Activated CD8-positive, alpha-beta T cell treated with anti-CD3 and anti-CD28 coated beads for 36 hours (primary cell): ENCODE measurements around the gene GOSR1. TPM values are rescaled to one million over a fixed set of nuclear protein-coding genes. Genes with fewer than 3 reads are reported as not detected.
"Not testable (repeated sequence)": the region's sequence is repeated elsewhere in the genome, so short reads cannot be mapped to it uniquely, and the experiment has no call there.

ENCODE experiments used
- ATAC-seq: fragments of 200-7000 bp; cut with Tn5 transposase; one replicate; pipeline ENCODE4 v1.10.0; 2021; ENCODE audit warnings: mild to moderate bottlenecking, moderate library complexity
- CTCF ChIA-PET: fragments of 350-600 bp; sonication (Branson Sonifier 250); formaldehyde crosslinking; loops from one replicate; lab custom pipeline; 2021; ENCODE audit warnings: antibody characterized with exemption; lab: Charles Lee
- POLR2A ChIA-PET: fragments of 350-600 bp; sonication (Branson Sonifier 250); formaldehyde crosslinking; loops from one replicate; lab custom pipeline; 2021; ENCODE audit warnings: antibody characterized with exemption; lab: Charles Lee
- DNase-seq: peaks from one replicate; pipeline ENCODE4 v3.0.0-alpha.2; 2020
- H3K27ac Mint-ChIP-seq: one replicate; pipeline ENCODE4 v1.8.0; 2021; ENCODE audit warnings: mild to moderate bottlenecking, mixed read lengths
- H3K27me3 Mint-ChIP-seq: one replicate; pipeline ENCODE4 v1.8.0; 2021; ENCODE audit warnings: mixed read lengths
- H3K36me3 Mint-ChIP-seq: one replicate; pipeline ENCODE4 v1.8.0; 2021; ENCODE audit warnings: low read depth, mixed read lengths
- H3K4me1 Mint-ChIP-seq: one replicate; pipeline ENCODE4 v1.8.0; 2021; ENCODE audit warnings: low read depth, mixed read lengths
- H3K4me3 Mint-ChIP-seq: one replicate; pipeline ENCODE4 v1.8.0; 2021; ENCODE audit warnings: mild to moderate bottlenecking, moderate library complexity, mixed read lengths
- H3K9me3 Mint-ChIP-seq: one replicate; pipeline ENCODE4 v1.8.0; 2021; ENCODE audit warnings: mixed read lengths
- intact Hi-C: fragments of 100-400 bp; cut with micrococcal nuclease; formaldehyde crosslinking; loops from one replicate; pipeline ENCODE4 v1.10.0; 2022
- total RNA-seq, 2 experiments: library from RNA; stranded (reverse); gene quantifications; one replicate each; pipeline ENCODE4 v1.2.3, GENCODE V29; 2021
- TF ChIP-seq, protein P1 (sequence below): fragments of 200-600 bp; IDR thresholded peaks from one replicate; pipeline ENCODE4 v1.8.0; 2022; ENCODE audit warnings: antibody characterized with exemption, mild to moderate bottlenecking

GOSR1 gene
- total RNA-seq, 2 experiments from 2014 or later, result 37.1 to 38.8 TPM

DNA sequence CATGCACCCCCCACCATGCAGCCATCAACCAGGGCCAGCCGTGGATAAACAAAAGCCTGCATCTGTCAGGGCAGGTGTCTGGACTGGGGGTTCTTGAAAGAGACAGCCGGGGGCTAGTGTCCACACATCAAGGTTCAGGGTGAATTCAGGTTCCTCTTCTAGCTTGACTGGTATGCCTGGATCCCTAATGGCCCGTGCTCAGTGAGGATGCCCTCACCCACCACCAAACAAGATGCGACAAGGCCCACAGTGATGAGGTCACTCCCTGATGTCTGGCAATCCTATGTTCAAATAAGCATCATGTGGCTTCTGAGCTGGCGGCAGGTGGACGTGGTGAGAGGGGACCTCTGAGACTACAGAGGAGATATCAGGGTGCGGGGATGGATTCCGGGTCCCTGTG, 64.6 kb downstream of the GOSR1 start:
- H3K4me1 Mint-ChIP-seq, result no peaks in the 10 kb centered on the region
- intact Hi-C loops, result no loop called here
- TF ChIP-seq, protein P1, sequence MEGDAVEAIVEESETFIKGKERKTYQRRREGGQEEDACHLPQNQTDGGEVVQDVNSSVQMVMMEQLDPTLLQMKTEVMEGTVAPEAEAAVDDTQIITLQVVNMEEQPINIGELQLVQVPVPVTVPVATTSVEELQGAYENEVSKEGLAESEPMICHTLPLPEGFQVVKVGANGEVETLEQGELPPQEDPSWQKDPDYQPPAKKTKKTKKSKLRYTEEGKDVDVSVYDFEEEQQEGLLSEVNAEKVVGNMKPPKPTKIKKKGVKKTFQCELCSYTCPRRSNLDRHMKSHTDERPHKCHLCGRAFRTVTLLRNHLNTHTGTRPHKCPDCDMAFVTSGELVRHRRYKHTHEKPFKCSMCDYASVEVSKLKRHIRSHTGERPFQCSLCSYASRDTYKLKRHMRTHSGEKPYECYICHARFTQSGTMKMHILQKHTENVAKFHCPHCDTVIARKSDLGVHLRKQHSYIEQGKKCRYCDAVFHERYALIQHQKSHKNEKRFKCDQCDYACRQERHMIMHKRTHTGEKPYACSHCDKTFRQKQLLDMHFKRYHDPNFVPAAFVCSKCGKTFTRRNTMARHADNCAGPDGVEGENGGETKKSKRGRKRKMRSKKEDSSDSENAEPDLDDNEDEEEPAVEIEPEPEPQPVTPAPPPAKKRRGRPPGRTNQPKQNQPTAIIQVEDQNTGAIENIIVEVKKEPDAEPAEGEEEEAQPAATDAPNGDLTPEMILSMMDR, result no peak
- no peaks in the 10 kb centered on the region for H3K27me3 Mint-ChIP-seq
- DNase-seq (no peak), ATAC-seq (no peak)
- ChIA-PET POLR2A (no interaction called here), CTCF (no interaction called here)
- H3K9me3 Mint-ChIP-seq, result no peaks in the 10 kb centered on the region
- no peaks in the 10 kb centered on the region for H3K36me3 Mint-ChIP-seq
- no peak overlapping the region for H3K27ac Mint-ChIP-seq
- no peak overlapping the region for H3K4me3 Mint-ChIP-seq

DNA sequence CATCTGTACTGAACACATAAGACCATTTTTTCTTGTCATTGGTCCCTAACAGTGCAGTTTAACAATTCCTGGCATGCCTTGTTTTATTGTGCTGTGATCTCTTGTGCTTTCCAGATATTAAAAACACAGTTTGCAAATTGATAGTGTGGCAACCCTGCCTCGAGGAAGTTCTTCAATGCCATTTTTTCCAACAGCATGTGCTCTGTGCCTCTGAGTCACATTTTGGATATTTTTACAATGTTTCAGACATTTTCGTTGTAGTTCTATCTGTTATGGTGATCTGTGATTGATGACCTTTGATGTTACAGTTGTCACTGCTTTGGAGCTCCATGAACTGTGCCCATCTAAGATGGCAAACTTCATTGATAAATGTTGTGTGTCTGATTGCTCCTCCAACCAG, 66.2 kb downstream of the GOSR1 start:
- no peak overlapping the region for H3K27ac Mint-ChIP-seq
- no peaks in the 10 kb centered on the region for H3K9me3 Mint-ChIP-seq
- POLR2A ChIA-PET, result no interaction called here
- ATAC-seq (no peak), DNase-seq (no peak)
- H3K4me3 Mint-ChIP-seq, result no peak overlapping the region
- CTCF ChIA-PET, result interaction anchor here (1.0 to 1.7 kb wide), 2 partner anchors 66 to 220 kb away, joined by 3 read pairs; partner anchors contain the start of gene GOSR1
- no peaks in the 10 kb centered on the region for H3K36me3 Mint-ChIP-seq
- TF ChIP-seq, protein P1, result no peak
- intact Hi-C loops, result no loop called here
- H3K4me1 Mint-ChIP-seq, result no peaks in the 10 kb centered on the region
- H3K27me3 Mint-ChIP-seq, result no peaks in the 10 kb centered on the region

DNA sequence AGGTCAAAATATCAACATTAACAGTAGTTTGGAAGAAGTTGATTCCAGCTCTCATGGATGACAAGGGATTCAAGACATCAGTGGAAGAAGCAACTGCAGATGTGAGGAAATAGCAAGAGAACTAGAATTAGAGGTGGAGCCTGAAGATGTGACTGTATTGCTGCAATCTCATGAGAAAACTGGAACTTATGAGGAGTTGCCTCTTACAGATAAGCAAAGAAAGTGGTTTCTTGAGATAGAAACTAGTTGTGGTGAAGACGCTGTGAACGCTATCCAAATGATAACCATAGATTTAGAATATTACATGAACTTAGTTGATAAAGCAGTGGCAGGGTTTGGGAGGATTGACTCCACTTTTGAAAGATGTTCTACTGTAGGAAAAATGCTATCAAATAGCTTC, 67.8 kb downstream of the GOSR1 start:
- TF ChIP-seq, protein P1, result no peak
- DNase-seq (no peak), ATAC-seq (no peak)
- Mint-ChIP-seq H3K9me3 (no peaks in the 10 kb centered on the region), H3K27ac (no peak overlapping the region), H3K27me3 (no peaks in the 10 kb centered on the region), H3K4me1 (no peaks in the 10 kb centered on the region), H3K4me3 (no peak overlapping the region), H3K36me3 (no peaks in the 10 kb centered on the region)
- CTCF ChIA-PET, result interaction anchor here (1.7 kb wide), 1 partner anchor 221 kb away, joined by 3 read pairs; no protein-coding TSS in a partner anchor
- intact Hi-C loops, result no loop called here
- POLR2A ChIA-PET, result no interaction called here

DNA sequence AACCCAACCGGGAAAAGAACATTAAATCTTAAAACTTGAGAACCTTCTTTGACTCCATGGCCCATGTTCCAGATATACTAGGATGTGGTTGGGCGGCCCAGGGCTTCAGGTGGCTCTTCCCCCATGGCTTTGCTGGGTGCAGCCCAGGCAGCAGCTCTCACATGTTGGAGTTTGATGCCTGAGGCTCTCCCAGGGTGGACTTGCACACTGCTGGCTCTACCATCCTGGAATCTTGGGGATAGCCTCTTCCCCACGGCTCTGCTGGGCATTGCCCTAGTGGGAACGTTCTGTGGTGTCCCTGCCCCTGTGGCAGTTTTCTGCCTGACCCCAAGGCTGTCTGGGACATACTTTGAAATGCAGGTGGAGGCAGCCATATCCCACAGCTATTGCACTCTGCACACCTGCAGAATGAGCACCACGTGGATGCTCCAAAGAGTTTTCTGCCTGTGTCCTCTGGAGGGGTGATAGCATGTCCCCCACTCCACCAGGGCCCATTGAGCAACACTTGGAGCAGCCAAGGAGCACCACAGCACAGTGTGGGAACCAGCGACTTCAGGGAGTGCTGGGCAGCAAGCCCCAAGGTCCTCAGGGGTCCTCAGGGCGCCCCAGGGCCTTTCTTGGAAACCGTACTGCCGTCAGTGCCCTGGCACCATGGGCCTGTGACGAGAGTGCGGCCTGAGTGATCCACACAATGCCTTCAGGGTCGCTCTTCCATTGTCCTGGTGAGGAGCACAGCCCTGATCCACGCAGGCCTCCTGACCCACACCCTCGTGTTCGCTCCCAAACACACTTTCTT, 70.8 kb downstream of the GOSR1 start:
- POLR2A ChIA-PET, result no interaction called here

DNA sequence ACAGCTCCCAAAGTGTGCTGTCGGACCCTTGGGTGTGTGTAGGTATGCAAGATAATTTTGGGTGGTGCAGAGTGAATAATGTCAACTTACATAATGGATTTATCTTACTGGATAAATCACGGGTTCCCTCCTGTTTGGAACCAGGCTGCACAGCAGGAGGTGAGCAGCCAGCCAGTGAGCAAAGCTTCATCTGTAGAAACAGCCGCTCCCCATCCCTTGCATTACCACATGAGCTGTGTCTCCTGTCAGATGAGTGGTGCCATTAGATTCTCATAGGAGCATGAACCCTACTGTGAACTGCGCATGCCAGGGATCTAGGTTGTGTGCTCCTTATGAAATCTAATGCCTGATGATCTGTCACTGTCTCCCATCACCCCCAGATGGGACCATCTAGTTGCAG, 72.0 kb downstream of the GOSR1 start:
- CTCF ChIA-PET, result interaction anchor here (0.6 kb wide), 1 partner anchor 160 kb away, joined by 3 read pairs; no protein-coding TSS in a partner anchor
- H3K4me1 Mint-ChIP-seq, intact Hi-C loops, H3K36me3 Mint-ChIP-seq, DNase-seq, H3K27me3 Mint-ChIP-seq, POLR2A ChIA-PET, ATAC-seq, H3K4me3 Mint-ChIP-seq, H3K27ac Mint-ChIP-seq, H3K9me3 Mint-ChIP-seq: not testable (repeated sequence)

More for the DNA sequence above, 70.8 kb downstream of the GOSR1 start:
- Mint-ChIP-seq H3K27ac (no peak overlapping the region), H3K27me3 (no peaks in the 10 kb centered on the region), H3K9me3 (no peaks in the 10 kb centered on the region), H3K36me3 (no peaks in the 10 kb centered on the region), H3K4me1 (no peaks in the 10 kb centered on the region), H3K4me3 (no peak overlapping the region)
- TF ChIP-seq, protein P1, result no peak
- ATAC-seq (no peak), DNase-seq (no peak)
- intact Hi-C loops, result no loop called here
- CTCF ChIA-PET, result no interaction called here
